MM.1S (cell line): Measurements from ENCODE around the gene F7.

Source experiments
- DNase-seq: peaks from one replicate; pipeline ENCODE4 v3.0.0-alpha.2; 2015
- H2AFZ ChIP-seq: fragments of 300-600 bp; sonication (generic); 2 replicates; pipeline ENCODE4 v1.6.0; 2016; ENCODE audit warnings: antibody characterized with exemption, low read length
- H3F3A ChIP-seq: fragments of 300-600 bp; sonication (generic); 2 replicates; pipeline ENCODE4 v1.6.1; 2016; ENCODE audit warnings: mild to moderate bottlenecking, antibody characterized with exemption, low read length, moderate library complexity, mixed read lengths; ENCODE audit not compliant: insufficient read depth
- H3K27ac ChIP-seq: fragments of 300-600 bp; sonication (generic); 2 replicates; pipeline ENCODE4 v1.5.1; 2016; ENCODE audit warnings: mild to moderate bottlenecking, low read length
- H3K27me3 ChIP-seq: fragments of 300-600 bp; sonication (generic); replicated peaks from 2 replicates; pipeline ENCODE4 v1.6.0; 2016; ENCODE audit warnings: low read length; ENCODE audit not compliant: insufficient read depth
- H3K36me3 ChIP-seq: fragments of 300-600 bp; sonication (generic); replicated peaks from 2 replicates; pipeline ENCODE4 v1.6.1; 2016; ENCODE audit warnings: mild to moderate bottlenecking, low read length, mixed read lengths; ENCODE audit not compliant: insufficient read depth
- H3K4me1 ChIP-seq: fragments of 300-600 bp; sonication (generic); 2 replicates; pipeline ENCODE4 v1.6.1; 2016; ENCODE audit warnings: low read length, mixed read lengths
- H3K4me2 ChIP-seq: fragments of 300-600 bp; sonication (generic); 2 replicates; pipeline ENCODE4 v1.6.0; 2016; ENCODE audit warnings: low read depth, low read length
- H3K4me3 ChIP-seq: fragments of 300-600 bp; sonication (generic); 2 replicates; pipeline ENCODE4 v1.5.1; 2016; ENCODE audit warnings: low read length, mixed read lengths
- H3K79me2 ChIP-seq: fragments of 300-600 bp; sonication (generic); 2 replicates; pipeline ENCODE4 v1.6.1; 2016; ENCODE audit warnings: mixed run types, low read length, mixed read lengths
- H3K9ac ChIP-seq: fragments of 300-600 bp; sonication (generic); 2 replicates; pipeline ENCODE4 v1.6.1; 2016; ENCODE audit warnings: low read length, mixed read lengths
- H3K9me2 ChIP-seq: fragments of 300-600 bp; sonication (generic); replicated peaks from 2 replicates; pipeline ENCODE4 v1.6.1; 2016; ENCODE audit warnings: mild to moderate bottlenecking, low read length, mixed read lengths; ENCODE audit not compliant: insufficient read depth
- H3K9me3 ChIP-seq: fragments of 300-600 bp; sonication (generic); replicated peaks from 2 replicates; pipeline ENCODE4 v1.6.1; 2016; ENCODE audit warnings: mild to moderate bottlenecking, low read length, mixed read lengths; ENCODE audit not compliant: insufficient read depth
- H4K20me1 ChIP-seq: fragments of 300-600 bp; sonication (generic); 2 replicates; pipeline ENCODE4 v1.6.1; 2016; ENCODE audit warnings: mild to moderate bottlenecking, low read length, moderate library complexity, mixed read lengths; ENCODE audit not compliant: insufficient read depth
- EZH2 ChIP-seq: fragments of 300-600 bp; sonication (generic); optimal IDR thresholded peaks from 2 replicates; pipeline ENCODE3; 2017; ENCODE audit warnings: low read depth, mild to moderate bottlenecking, antibody characterized with exemption, low read length, mixed read lengths
- EZH2phosphoT487 ChIP-seq: fragments of 300-600 bp; sonication (generic); IDR thresholded peaks from 2 replicates; pipeline ENCODE4 v1.6.1; 2018; ENCODE audit warnings: antibody characterized with exemption, low read length
- TF ChIP-seq, protein P1 (sequence below): fragments of 300-600 bp; sonication (generic); IDR thresholded peaks from 2 replicates; pipeline ENCODE4 v1.5.1; 2016; ENCODE audit warnings: antibody characterized with exemption, low read length, mixed read lengths

The F7 gene

DNA sequence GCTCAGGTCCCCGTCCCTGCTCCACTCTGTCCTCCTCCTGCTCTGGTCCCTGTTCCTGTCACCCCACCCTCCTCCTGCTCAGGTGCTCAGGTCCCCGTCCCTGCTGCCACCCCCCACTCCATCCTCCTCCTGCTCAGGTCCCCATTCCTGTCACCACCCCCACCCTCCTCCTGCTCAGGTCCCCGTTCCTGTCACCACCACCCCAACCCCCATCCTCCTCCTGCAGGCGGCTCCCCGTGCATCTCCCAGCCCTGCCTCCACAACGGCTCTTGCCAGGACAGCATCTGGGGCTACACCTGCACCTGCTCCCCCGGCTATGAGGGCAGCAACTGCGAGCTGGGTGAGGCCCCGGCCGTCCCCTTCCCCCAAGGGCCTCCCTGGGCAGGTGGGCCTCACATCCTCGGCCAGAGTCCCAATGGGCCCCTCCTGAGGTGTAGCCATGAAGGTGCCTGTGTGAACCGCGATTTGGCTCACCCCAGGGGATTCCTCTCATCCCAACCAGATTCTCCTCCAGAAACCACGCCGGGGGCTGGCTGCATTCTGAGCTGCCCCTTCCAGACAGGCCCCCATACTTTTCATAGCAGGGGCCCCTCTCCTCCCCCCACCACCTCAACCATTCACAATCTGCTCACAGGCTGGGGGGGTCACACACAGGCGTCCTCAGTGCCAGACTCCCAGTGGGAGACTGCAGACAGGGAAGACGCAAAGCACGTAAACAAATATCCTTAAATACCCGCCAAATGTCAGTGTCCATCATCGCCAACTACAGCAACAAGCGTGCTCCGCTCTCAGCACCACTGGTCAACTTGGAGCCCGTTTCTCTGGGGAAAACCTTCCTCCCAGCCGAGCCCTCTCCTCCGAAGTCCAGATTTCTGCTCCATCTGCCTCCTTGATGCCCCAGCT lies 57.4 kb downstream of the F7 start:
- Histone ChIP-seq H3K4me3 (no peak overlapping the region), H2AFZ (no peak overlapping the region), H3K36me3 (no peaks in the 10 kb centered on the region), H3K79me2 (no peaks in the 10 kb centered on the region), H3F3A (no peaks in the 10 kb centered on the region), H3K4me1 (no peaks in the 10 kb centered on the region), H3K9me2 (no peaks in the 10 kb centered on the region), H4K20me1 (no peaks in the 10 kb centered on the region), H3K9ac (no peak overlapping the region), H3K9me3 (no peaks in the 10 kb centered on the region), H3K27ac (no peak overlapping the region), H3K27me3 (peaks cover 44% of the 10 kb centered on the region), H3K4me2 (no peak overlapping the region)
- no peak for TF ChIP-seq EZH2
- DNase-seq, result no peak

DNA sequence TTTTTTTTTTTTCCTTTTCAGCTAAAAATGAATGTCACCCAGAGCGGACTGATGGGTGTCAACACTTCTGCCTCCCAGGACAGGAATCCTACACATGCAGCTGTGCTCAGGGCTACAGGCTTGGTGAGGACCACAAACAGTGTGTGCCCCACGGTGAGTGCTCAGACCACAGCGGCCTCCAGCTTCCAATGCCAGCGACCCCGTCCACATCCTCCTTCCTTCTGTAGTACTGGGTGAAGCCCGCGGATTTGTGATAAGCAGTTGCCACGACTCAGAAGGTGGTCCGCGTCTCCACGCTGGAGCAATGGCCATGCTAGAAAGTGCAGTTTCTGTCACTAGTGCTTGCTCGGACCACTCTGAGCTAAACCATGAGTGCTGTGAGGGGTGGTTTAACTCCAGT lies 58.9 kb downstream of the F7 start:
- H2AFZ ChIP-seq, result no peak overlapping the region
- H3K9me2 ChIP-seq, result no peaks in the 10 kb centered on the region
- peaks cover 31% of the 10 kb centered on the region for H3K27me3 ChIP-seq

DNA sequence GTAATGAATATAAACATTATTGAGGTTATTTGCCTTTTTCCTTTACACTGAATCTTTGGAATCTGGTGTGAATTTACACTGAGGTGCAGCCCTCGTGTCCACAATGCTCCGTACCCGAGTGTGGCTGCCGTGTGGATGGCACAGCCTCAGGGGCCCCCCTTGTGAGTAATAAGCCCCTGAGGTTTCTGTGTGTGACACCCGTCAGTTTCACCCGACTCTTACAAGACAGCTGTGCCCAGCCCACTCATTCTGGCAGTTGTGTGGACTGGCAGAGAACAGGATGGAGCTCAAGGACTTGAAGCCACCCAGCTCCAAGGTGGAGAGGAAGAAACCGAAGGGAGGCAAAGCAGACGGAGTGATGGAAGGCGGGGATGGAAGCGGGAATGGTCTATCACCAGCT lies 60.7 kb downstream of the F7 start:
- H4K20me1 ChIP-seq, result no peaks in the 10 kb centered on the region
- H3K27ac ChIP-seq, result no peak overlapping the region
- no peak for DNase-seq
- no peak overlapping the region for H2AFZ ChIP-seq
- H3K9me2 ChIP-seq, result no peaks in the 10 kb centered on the region
- no peaks in the 10 kb centered on the region for H3F3A ChIP-seq
- no peak overlapping the region for H3K9ac ChIP-seq
- H3K4me2 ChIP-seq, result no peak overlapping the region
- H3K36me3 ChIP-seq, result no peaks in the 10 kb centered on the region
- no peak overlapping the region for H3K4me3 ChIP-seq
- H3K79me2 ChIP-seq, result no peaks in the 10 kb centered on the region
- TF ChIP-seq EZH2, result no peak
- H3K4me1 ChIP-seq, result no peaks in the 10 kb centered on the region
- H3K9me3 ChIP-seq, result no peaks in the 10 kb centered on the region
- peaks cover 13% of the 10 kb centered on the region for H3K27me3 ChIP-seq

More for the DNA sequence above, 58.9 kb downstream of the F7 start:
- Histone ChIP-seq H3F3A (no peaks in the 10 kb centered on the region), H3K4me2 (no peak overlapping the region), H3K9me3 (no peaks in the 10 kb centered on the region), H3K4me3 (no peak overlapping the region), H3K79me2 (no peaks in the 10 kb centered on the region), H3K27ac (no peak overlapping the region), H4K20me1 (no peaks in the 10 kb centered on the region), H3K9ac (no peak overlapping the region), H3K36me3 (no peaks in the 10 kb centered on the region), H3K4me1 (no peaks in the 10 kb centered on the region)
- TF ChIP-seq EZH2 (no peak), EZH2phosphoT487 (no peak)
- TF ChIP-seq, protein P1, sequence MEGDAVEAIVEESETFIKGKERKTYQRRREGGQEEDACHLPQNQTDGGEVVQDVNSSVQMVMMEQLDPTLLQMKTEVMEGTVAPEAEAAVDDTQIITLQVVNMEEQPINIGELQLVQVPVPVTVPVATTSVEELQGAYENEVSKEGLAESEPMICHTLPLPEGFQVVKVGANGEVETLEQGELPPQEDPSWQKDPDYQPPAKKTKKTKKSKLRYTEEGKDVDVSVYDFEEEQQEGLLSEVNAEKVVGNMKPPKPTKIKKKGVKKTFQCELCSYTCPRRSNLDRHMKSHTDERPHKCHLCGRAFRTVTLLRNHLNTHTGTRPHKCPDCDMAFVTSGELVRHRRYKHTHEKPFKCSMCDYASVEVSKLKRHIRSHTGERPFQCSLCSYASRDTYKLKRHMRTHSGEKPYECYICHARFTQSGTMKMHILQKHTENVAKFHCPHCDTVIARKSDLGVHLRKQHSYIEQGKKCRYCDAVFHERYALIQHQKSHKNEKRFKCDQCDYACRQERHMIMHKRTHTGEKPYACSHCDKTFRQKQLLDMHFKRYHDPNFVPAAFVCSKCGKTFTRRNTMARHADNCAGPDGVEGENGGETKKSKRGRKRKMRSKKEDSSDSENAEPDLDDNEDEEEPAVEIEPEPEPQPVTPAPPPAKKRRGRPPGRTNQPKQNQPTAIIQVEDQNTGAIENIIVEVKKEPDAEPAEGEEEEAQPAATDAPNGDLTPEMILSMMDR, result no peak
- DNase-seq, result no peak

DNA sequence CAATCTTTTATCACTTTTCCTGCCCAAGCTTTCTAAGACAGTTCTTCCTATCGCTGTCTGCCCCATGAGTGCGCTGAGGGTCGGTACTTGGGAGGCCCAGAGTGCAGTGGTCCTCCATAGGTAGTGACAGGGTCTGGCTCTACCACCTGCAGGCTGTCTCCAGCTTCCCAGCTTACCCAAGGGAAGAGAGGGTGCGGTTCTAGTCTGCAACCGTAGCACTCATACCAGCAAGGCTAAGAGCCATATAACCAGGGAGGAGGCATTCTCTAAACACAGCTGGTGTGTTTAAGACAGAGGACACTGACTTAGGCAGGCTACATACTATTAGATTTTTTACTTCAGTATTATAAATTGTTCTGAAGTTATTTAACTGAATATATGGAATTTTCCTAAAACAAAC lies 61.1 kb downstream of the F7 start:
- no peaks in the 10 kb centered on the region for H3K4me1 ChIP-seq
- no peaks in the 10 kb centered on the region for H3K36me3 ChIP-seq
- no peak overlapping the region for H3K4me2 ChIP-seq
- H3K9ac ChIP-seq, result no peak overlapping the region
- no peaks in the 10 kb centered on the region for H3K79me2 ChIP-seq
- H3K27ac ChIP-seq, result no peak overlapping the region
- DNase-seq, result no peak
- H3K4me3 ChIP-seq, result no peak overlapping the region
- peaks cover 11% of the 10 kb centered on the region for H3K27me3 ChIP-seq
- TF ChIP-seq EZH2phosphoT487 (no peak), EZH2 (no peak)
- TF ChIP-seq, protein P1, result no peak
- no peak overlapping the region for H2AFZ ChIP-seq
- no peaks in the 10 kb centered on the region for H3F3A ChIP-seq
- no peaks in the 10 kb centered on the region for H4K20me1 ChIP-seq
- H3K9me2 ChIP-seq, result no peaks in the 10 kb centered on the region
- no peaks in the 10 kb centered on the region for H3K9me3 ChIP-seq
